Osteoblast (primary cell): ENCODE data around the gene TRAPPC10. TPM values are rescaled to one million over a fixed set of nuclear protein-coding genes. Genes with fewer than 3 reads are reported as not detected.

Source experiments
- DNase-seq: peaks from one replicate; pipeline ENCODE4 v3.0.0; 2011; ENCODE audit warnings: low spot score, mixed read lengths; ENCODE audit not compliant: insufficient read length; ENCODE audit errors: missing footprints
- H2AFZ ChIP-seq: 2 replicates; pipeline ENCODE4 v1.6.0; 2011; ENCODE audit warnings: mild to moderate bottlenecking, low read length
- H3K27ac ChIP-seq: 2 replicates; pipeline ENCODE4 v1.5.1; 2011; ENCODE audit warnings: mild to moderate bottlenecking, low read depth, low read length, moderate library complexity
- H3K27me3 ChIP-seq: 2 replicates; pipeline ENCODE4 v1.6.0; 2012; ENCODE audit warnings: mild to moderate bottlenecking, control low read depth, inconsistent platforms, low read length, moderate library complexity; ENCODE audit not compliant: insufficient read depth
- H3K36me3 ChIP-seq: 2 replicates; pipeline ENCODE4 v1.5.1; 2011; ENCODE audit warnings: mild to moderate bottlenecking, low read length, control low read depth, moderate library complexity; ENCODE audit not compliant: insufficient read depth
- H3K4me1 ChIP-seq: 2 replicates; pipeline ENCODE4 v1.5.1; 2011; ENCODE audit warnings: mild to moderate bottlenecking, low read length, control low read depth, moderate library complexity; ENCODE audit not compliant: insufficient read depth
- H3K4me2 ChIP-seq: 2 replicates; pipeline ENCODE4 v1.6.0; 2011; ENCODE audit warnings: mild to moderate bottlenecking, low read length; ENCODE audit not compliant: insufficient read depth
- H3K4me3 ChIP-seq: fragments of 200-600 bp; sonication (generic); 3 replicates; pipeline ENCODE4 v1.5.1; 2012; ENCODE audit warnings: mild to moderate bottlenecking, low read length, inconsistent platforms; ENCODE audit not compliant: insufficient read depth
- H3K79me2 ChIP-seq: 2 replicates; pipeline ENCODE4 v1.6.0; 2012; ENCODE audit warnings: mild to moderate bottlenecking, low read length, control low read depth, inconsistent platforms; ENCODE audit not compliant: insufficient read depth
- H3K9me3 ChIP-seq: 2 replicates; pipeline ENCODE4 v1.5.1; 2011; ENCODE audit warnings: low read depth, low read length, control low read depth
- H4K20me1 ChIP-seq: 2 replicates; pipeline ENCODE4 v1.6.0; 2012; ENCODE audit warnings: mild to moderate bottlenecking, low read length, control low read depth; ENCODE audit not compliant: insufficient read depth
- total RNA-seq: library from RNA; depleted of rRNA; stranded (reverse); fragments of >200 nt; gene quantifications from 2 replicates; pipeline ENCODE4 v1.2.3, GENCODE V29; 2012
- TF ChIP-seq, protein P1 (sequence below): IDR thresholded peaks from 2 replicates; pipeline ENCODE4 v1.5.1; 2011; ENCODE audit warnings: mild to moderate bottlenecking, low read depth, low read length, moderate library complexity; ENCODE audit errors: extremely low read depth

The TRAPPC10 gene
- total RNA-seq, 1 donor: 36.2 TPM

DNA sequence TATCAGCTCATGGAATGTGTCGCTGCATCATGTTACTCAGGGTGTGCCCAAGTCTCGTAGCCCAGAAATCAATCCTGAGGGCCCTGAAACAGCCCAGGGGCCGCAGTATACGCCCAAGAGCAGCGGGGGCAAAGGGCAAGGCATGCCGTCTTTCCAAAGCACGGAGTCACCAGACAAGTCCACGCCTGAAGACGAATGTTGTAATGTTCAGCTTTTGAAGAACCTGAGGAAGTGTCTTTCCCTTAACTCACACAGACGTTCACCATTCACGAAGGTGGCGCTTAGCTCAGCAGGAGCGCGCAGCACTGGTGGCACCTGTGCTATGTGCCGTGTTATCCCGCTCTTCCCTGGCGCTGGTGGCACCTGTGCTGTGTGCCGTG, 76.3 kb downstream of the TRAPPC10 start:
- Histone ChIP-seq H3K27me3 (no peaks in the 10 kb centered on the region), H4K20me1 (peaks cover 19% of the 10 kb centered on the region), H3K79me2 (peaks cover 2% of the 10 kb centered on the region), H3K4me3 (no peak overlapping the region), H2AFZ (no peak overlapping the region), H3K27ac (no peak overlapping the region), H3K36me3 (peaks cover 78% of the 10 kb centered on the region), H3K4me2 (no peak overlapping the region), H3K4me1 (no peaks in the 10 kb centered on the region), H3K9me3 (no peaks in the 10 kb centered on the region)
- TF ChIP-seq, protein P1, sequence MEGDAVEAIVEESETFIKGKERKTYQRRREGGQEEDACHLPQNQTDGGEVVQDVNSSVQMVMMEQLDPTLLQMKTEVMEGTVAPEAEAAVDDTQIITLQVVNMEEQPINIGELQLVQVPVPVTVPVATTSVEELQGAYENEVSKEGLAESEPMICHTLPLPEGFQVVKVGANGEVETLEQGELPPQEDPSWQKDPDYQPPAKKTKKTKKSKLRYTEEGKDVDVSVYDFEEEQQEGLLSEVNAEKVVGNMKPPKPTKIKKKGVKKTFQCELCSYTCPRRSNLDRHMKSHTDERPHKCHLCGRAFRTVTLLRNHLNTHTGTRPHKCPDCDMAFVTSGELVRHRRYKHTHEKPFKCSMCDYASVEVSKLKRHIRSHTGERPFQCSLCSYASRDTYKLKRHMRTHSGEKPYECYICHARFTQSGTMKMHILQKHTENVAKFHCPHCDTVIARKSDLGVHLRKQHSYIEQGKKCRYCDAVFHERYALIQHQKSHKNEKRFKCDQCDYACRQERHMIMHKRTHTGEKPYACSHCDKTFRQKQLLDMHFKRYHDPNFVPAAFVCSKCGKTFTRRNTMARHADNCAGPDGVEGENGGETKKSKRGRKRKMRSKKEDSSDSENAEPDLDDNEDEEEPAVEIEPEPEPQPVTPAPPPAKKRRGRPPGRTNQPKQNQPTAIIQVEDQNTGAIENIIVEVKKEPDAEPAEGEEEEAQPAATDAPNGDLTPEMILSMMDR: no peak
- peak; percentile 45 for DNase-seq

DNA sequence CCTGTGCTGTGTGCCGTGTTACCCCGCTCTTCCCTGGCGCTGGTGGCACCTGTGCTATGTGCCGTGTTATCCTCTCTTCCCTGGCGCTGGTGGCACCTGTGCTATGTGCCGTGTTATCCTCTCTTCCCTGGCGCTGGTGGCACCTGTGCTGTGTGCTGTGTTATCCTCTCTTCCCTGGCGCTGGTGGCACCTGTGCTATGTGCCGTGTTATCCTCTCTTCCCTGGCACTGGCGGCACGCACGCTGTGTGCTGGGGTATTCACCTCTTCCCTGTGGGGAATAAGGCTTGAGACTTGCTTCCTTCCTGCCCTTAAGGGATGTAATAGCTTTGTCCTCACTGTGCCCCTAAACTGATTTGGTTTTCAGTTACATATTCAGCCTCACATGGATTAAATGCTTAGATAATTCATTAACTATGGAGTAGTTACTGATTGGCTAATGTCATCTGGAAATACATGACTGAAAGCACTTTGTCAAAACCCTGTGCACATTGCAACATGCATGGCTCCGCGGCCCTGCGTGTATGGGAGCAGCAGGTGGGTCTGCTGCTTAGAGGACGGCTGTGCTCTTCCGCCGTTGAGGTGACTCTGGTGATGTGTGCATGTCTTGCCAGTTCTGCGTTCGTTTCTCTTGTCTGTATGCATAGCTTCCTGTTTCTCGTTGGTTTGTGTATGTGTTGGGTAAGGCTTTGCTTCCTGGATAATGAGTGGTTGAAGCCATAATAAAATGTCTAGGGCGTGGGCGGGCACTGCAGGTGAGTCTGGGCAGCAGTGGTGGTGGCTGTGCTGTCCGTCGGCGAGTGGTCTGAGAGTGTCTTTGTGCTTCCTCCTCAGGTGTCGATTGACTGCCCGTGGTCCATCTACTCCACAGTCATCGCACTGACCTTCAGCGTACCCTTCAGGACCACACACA, 77.1 kb downstream of the TRAPPC10 start:
- Histone ChIP-seq H2AFZ (no peak overlapping the region), H3K4me3 (no peak overlapping the region), H3K27ac (no peak overlapping the region), H4K20me1 (peaks cover 15% of the 10 kb centered on the region), H3K79me2 (peaks cover 2% of the 10 kb centered on the region), H3K4me1 (no peaks in the 10 kb centered on the region), H3K4me2 (no peak overlapping the region), H3K9me3 (no peaks in the 10 kb centered on the region), H3K27me3 (no peaks in the 10 kb centered on the region), H3K36me3 (peaks cover 78% of the 10 kb centered on the region)
- DNase-seq: peak; percentile 19
- TF ChIP-seq, protein P1: no peak

DNA sequence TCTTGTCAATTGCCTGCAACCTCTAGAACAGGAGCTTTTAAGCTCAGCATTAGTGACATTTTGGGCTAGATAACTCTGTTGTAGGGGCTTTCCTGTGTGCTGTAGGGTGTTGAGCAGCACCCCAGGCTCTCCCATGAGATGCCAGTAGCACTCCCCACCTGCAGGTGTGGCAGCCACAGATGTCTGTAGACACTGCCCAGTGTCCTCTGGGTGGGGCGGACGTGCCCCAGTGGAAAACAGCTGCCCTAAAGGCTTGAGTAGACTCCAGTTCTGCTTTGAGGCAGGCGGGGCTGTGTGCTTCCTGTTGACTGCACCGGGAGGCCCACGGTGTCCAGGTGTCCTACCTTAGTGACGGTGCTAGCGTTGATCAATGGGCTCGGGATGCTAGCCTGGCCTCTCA, 78.2 kb downstream of the TRAPPC10 start:
- Histone ChIP-seq H3K27ac (no peak overlapping the region), H3K27me3 (no peaks in the 10 kb centered on the region), H3K9me3 (no peaks in the 10 kb centered on the region), H2AFZ (no peak overlapping the region), H3K79me2 (peaks cover 2% of the 10 kb centered on the region), H3K4me2 (no peak overlapping the region), H4K20me1 (peaks cover 18% of the 10 kb centered on the region), H3K4me1 (peaks cover 1% of the 10 kb centered on the region), H3K36me3 (peaks cover 78% of the 10 kb centered on the region), H3K4me3 (no peak overlapping the region)
- peak; percentile 3 for DNase-seq
- TF ChIP-seq, protein P1: no peak

DNA sequence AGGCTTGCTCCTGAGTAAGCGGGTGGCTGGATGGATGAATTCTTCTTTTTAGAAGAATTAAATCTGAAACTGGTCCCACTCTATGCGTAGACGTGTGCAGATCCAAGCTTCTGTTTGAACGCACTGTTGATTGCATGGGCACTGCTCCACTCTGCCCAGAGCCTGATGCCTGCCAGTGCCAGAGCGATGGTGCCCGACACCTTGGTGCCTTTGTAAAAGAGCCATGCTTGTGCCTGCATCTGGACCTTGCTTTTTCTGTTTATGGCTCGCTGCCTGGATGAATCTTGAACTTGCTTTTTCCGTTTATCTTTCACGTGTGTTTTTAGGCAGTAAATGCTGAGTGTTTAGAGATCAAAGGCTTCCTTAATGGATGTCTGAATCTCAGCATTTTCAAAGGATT, 80.1 kb downstream of the TRAPPC10 start:
- Histone ChIP-seq H3K36me3 (peaks cover 60% of the 10 kb centered on the region), H3K4me3 (no peak overlapping the region), H2AFZ (no peak overlapping the region), H3K4me2 (no peak overlapping the region), H3K9me3 (no peaks in the 10 kb centered on the region), H3K4me1 (peaks cover 5% of the 10 kb centered on the region), H4K20me1 (peaks cover 18% of the 10 kb centered on the region), H3K27ac (no peak overlapping the region), H3K27me3 (no peaks in the 10 kb centered on the region), H3K79me2 (peaks cover 2% of the 10 kb centered on the region)
- TF ChIP-seq, protein P1: no peak
- peak; percentile 2 for DNase-seq
